ENCODE data around the gene C4BPA.

C4BPA gene

GRCh38 chr1:207181847-207182246 is 77.8 kb downstream of the C4BPA start:
- DNase-seq: no peak

- no peak for DNase-seq
Observed at GRCh38 chr1:207186503-207186902, 82.5 kb downstream of the C4BPA start.

- no peak for DNase-seq
Observed at GRCh38 chr1:207188901-207189300, 84.9 kb downstream of the C4BPA start.

GRCh38 chr1:207191061-207191460 is 87.0 kb downstream of the C4BPA start:
- no peak for DNase-seq

GRCh38 chr1:207191776-207192175 is 87.7 kb downstream of the C4BPA start:
- DNase-seq: no peak

- no peak for DNase-seq
Observed at GRCh38 chr1:207194197-207194596, 90.2 kb downstream of the C4BPA start.

All from anterior cingulate cortex (tissue), 58 donors.